Hepatocyte (in vitro differentiated cells): Measurements from ENCODE around the gene LILRA1. TPM values are rescaled to one million over a fixed set of nuclear protein-coding genes. Genes with fewer than 3 reads are reported as not detected.

Experiments
- DNase-seq: peaks from one replicate; pipeline ENCODE4 v3.0.0-alpha.2; 2016; ENCODE audit warnings: low spot score
- H2AFZ ChIP-seq: fragments of 200-600 bp; sonication (generic); 2 replicates; pipeline ENCODE4 v1.6.0; 2016; ENCODE audit warnings: antibody characterized with exemption, mild to moderate bottlenecking
- H3K27ac ChIP-seq: fragments of 200-600 bp; sonication (generic); 2 replicates; pipeline ENCODE4 v1.5.1; 2016; ENCODE audit warnings: mild to moderate bottlenecking
- H3K27me3 ChIP-seq: fragments of 200-600 bp; sonication (generic); 2 replicates; pipeline ENCODE4 v1.6.1; 2016
- H3K36me3 ChIP-seq: fragments of 200-600 bp; sonication (generic); replicated peaks from 2 replicates; pipeline ENCODE4 v1.5.1; 2016; ENCODE audit warnings: low read depth; ENCODE audit not compliant: insufficient read depth
- H3K4me1 ChIP-seq: fragments of 200-600 bp; sonication (generic); 2 replicates; pipeline ENCODE4 v1.5.1; 2016; ENCODE audit warnings: mild to moderate bottlenecking, moderate library complexity; ENCODE audit not compliant: insufficient read depth
- H3K4me2 ChIP-seq: fragments of 200-600 bp; sonication (generic); 2 replicates; pipeline ENCODE4 v1.6.0; 2016
- H3K4me3 ChIP-seq: fragments of 200-600 bp; sonication (generic); 2 replicates; pipeline ENCODE4 v1.5.1; 2016; ENCODE audit warnings: mild to moderate bottlenecking
- H3K79me2 ChIP-seq: fragments of 200-600 bp; sonication (generic); 2 replicates; pipeline ENCODE4 v1.6.0; 2017; ENCODE audit warnings: mild to moderate bottlenecking
- H3K9me2 ChIP-seq: fragments of 200-600 bp; sonication (generic); replicated peaks from 2 replicates; pipeline ENCODE4 v1.6.0; 2017; ENCODE audit warnings: mild to moderate bottlenecking; ENCODE audit not compliant: insufficient read depth
- H3K9me3 ChIP-seq: fragments of 200-600 bp; sonication (generic); 2 replicates; pipeline ENCODE4 v1.5.1; 2016; ENCODE audit warnings: low read depth, mild to moderate bottlenecking
- H4K20me1 ChIP-seq: fragments of 200-600 bp; sonication (generic); 2 replicates; pipeline ENCODE4 v1.6.0; 2016; ENCODE audit warnings: mild to moderate bottlenecking; ENCODE audit not compliant: insufficient read depth, poor library complexity, severe bottlenecking
- EZH2 ChIP-seq: fragments of 200-600 bp; sonication (generic); IDR thresholded peaks from 2 replicates; pipeline ENCODE4 v1.6.1; 2016; ENCODE audit warnings: antibody characterized with exemption, mild to moderate bottlenecking, borderline replicate concordance
- EZH2phosphoT487 ChIP-seq: fragments of 200-600 bp; sonication (generic); IDR thresholded peaks from one replicate; pipeline ENCODE4 v1.6.1; 2018; ENCODE audit warnings: antibody characterized with exemption, mild to moderate bottlenecking, low read depth, moderate library complexity; ENCODE audit not compliant: unreplicated experiment, severe bottlenecking
- WGBS: methylation state at CpG from one replicate; pipeline ENCODE4 v1.1.6; 2016; ENCODE audit warnings: low lambda C conversion rate; ENCODE audit errors: missing lambda C conversion rate; 5-methylcytosine and 5-hydroxymethylcytosine counted together
- polyA plus RNA-seq: library from polyadenylated mRNA; unstranded; fragments of >200 nt; fragmentation: Nextera tagmentation; extraction: Ambion mirVana; gene quantifications from 2 replicates; pipeline ENCODE4 v1.2.1, GENCODE V29; 2016
- total RNA-seq: library from RNA; depleted of rRNA; stranded (reverse); fragments of >200 nt; gene quantifications from 2 replicates; pipeline ENCODE4 v1.2.3, GENCODE V29; 2014
- TF ChIP-seq, protein P1 (sequence below): fragments of 200-600 bp; sonication (generic); IDR thresholded peaks from 2 replicates; pipeline ENCODE4 v1.5.1; 2016; ENCODE audit warnings: antibody characterized with exemption, mild to moderate bottlenecking; ENCODE audit not compliant: poor library complexity

The LILRA1 gene
- total and polyA plus RNA-seq, 2 experiments from 2014 or later, result not detected

DNA sequence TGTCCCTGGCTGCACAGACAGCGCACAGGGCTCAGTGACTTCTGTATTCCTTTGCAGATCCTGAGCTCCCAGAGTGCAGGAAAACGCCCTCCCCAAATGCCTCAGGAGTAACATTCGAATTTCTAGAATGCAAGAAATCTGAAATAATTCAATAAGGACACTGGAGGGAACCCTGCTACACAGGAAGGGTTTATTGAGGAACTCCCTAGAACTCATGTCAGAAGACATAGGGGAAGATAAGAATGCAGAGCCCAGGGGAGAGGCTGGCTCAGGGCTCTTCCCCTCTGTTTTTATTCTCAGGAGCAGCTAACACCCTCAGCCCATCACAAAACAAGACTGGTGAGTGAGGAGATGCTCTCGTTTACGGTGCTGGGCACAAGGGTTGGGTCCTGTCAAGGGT, 6.8 kb downstream of the LILRA1 start:
- no peaks in the 10 kb centered on the region for H3K9me3 ChIP-seq
- no peak for DNase-seq
- no peaks in the 10 kb centered on the region for H3K36me3 ChIP-seq
- TF ChIP-seq EZH2phosphoT487, result no peak
- TF ChIP-seq EZH2, result no peak
- TF ChIP-seq, protein P1, sequence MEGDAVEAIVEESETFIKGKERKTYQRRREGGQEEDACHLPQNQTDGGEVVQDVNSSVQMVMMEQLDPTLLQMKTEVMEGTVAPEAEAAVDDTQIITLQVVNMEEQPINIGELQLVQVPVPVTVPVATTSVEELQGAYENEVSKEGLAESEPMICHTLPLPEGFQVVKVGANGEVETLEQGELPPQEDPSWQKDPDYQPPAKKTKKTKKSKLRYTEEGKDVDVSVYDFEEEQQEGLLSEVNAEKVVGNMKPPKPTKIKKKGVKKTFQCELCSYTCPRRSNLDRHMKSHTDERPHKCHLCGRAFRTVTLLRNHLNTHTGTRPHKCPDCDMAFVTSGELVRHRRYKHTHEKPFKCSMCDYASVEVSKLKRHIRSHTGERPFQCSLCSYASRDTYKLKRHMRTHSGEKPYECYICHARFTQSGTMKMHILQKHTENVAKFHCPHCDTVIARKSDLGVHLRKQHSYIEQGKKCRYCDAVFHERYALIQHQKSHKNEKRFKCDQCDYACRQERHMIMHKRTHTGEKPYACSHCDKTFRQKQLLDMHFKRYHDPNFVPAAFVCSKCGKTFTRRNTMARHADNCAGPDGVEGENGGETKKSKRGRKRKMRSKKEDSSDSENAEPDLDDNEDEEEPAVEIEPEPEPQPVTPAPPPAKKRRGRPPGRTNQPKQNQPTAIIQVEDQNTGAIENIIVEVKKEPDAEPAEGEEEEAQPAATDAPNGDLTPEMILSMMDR, result no peak
- no peaks in the 10 kb centered on the region for H3K79me2 ChIP-seq
- no peak overlapping the region for H3K4me3 ChIP-seq
- 54% methylated on average over 5 of the region's 5 CpGs for WGBS
- H3K4me1 ChIP-seq, result no peaks in the 10 kb centered on the region
- H3K27me3 ChIP-seq, result no peaks in the 10 kb centered on the region
- no peaks in the 10 kb centered on the region for H4K20me1 ChIP-seq
- H3K9me2 ChIP-seq, result no peaks in the 10 kb centered on the region
- no peak overlapping the region for H2AFZ ChIP-seq
- H3K27ac ChIP-seq, result no peak overlapping the region
- no peak overlapping the region for H3K4me2 ChIP-seq

DNA sequence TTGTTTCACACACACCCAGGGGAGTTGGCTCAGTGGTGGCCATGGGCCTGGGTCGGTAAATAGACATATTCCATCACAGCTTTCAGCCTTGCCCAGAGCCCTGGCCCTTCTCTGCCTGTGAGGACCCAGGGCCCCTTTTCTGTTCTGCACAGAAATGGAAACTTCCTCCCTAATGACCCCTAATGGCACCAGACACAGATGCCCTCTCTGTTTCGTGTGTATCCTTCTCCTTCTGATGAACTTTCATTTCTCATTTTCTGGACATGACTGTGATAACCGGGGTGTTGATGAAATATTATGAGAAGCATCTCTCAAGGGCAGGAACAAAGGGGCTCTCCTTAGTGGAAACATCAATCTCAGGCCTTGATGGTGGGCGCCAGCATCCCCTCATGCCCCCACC, 12.8 kb downstream of the LILRA1 start:
- no peak overlapping the region for H3K27ac ChIP-seq
- WGBS, result 48% methylated on average over 4 of the region's 4 CpGs

DNA sequence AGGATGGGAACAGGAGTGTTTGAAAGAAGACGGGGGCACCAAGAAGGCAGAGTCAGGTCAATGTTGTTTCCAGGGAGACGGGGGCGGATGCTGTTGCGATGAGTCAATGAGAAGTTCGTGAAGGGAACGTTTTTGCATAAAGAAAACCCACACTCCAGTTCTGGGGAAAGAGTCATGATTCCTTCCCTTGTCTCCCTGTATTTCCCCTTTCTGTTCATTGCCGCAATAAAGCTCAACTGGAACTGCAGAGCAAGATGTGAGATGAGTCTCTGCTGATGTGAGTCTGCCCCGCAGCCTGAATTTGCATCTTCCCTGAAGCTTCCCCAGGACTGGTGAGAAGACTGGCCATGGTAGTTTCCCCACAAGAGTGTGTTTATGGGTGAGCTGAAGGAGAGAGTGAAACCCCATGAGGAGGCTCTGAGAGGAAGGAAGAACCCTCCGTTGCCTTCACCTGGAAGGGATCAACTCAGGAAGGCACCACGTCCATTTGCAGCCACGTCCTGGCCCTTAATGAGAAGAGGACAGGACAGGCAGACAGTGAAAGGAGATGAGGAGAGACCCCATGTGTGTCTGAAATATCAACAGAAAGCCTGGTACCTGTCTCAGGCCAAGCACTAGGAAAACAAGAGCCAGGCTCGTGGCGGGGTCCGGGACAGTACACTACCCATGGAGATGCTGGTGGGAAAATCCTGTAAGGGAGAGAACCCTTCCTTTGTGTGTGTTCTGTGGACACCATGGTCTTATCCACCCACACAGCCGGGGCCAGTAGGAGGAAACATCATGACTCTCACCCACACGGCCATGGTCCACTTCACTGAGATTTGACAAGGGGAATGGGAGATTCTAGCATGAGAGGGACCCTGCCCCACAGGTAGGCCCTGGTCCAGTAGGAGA, 13.7 kb downstream of the LILRA1 start:
- Histone ChIP-seq H3K36me3 (no peaks in the 10 kb centered on the region), H3K9me3 (no peaks in the 10 kb centered on the region), H3K4me3 (no peak overlapping the region), H4K20me1 (no peaks in the 10 kb centered on the region), H3K4me1 (no peaks in the 10 kb centered on the region), H3K27ac (no peak overlapping the region), H3K4me2 (no peak overlapping the region), H2AFZ (no peak overlapping the region), H3K27me3 (no peaks in the 10 kb centered on the region), H3K79me2 (no peaks in the 10 kb centered on the region), H3K9me2 (no peaks in the 10 kb centered on the region)
- TF ChIP-seq EZH2 (no peak), EZH2phosphoT487 (no peak)
- TF ChIP-seq, protein P1, result no peak
- DNase-seq, result no peak
- WGBS, result 74% methylated on average over 15 of the region's 16 CpGs

More for the DNA sequence above, 12.8 kb downstream of the LILRA1 start:
- H4K20me1 ChIP-seq, result no peaks in the 10 kb centered on the region
- no peak overlapping the region for H3K4me2 ChIP-seq
- no peak overlapping the region for H3K4me3 ChIP-seq
- H3K79me2 ChIP-seq, result no peaks in the 10 kb centered on the region
- no peaks in the 10 kb centered on the region for H3K9me2 ChIP-seq
- no peaks in the 10 kb centered on the region for H3K4me1 ChIP-seq
- H3K9me3 ChIP-seq, result no peaks in the 10 kb centered on the region
- H3K27me3 ChIP-seq, result no peaks in the 10 kb centered on the region
- no peak overlapping the region for H2AFZ ChIP-seq
- DNase-seq, result no peak
- TF ChIP-seq, protein P1, result no peak
- no peak for TF ChIP-seq EZH2
- TF ChIP-seq EZH2phosphoT487, result no peak
- H3K36me3 ChIP-seq, result no peaks in the 10 kb centered on the region
